ENCODE results near the gene LMNB1.

GRCh38 chr5:126819253-126819652 lies 42.3 kb downstream of the LMNB1 start:
- no peak for TF ChIP-seq POLR2AphosphoS5 (IDR thresholded peaks at IDR 0.05; ENCODE audit: low read depth)
- TF ChIP-seq CTCF (IDR thresholded peaks at IDR 0.05; ENCODE audit: insufficient read depth, low read length): no peak
